DOHH2 (cell line): ENCODE measurements around the gene NOMO2.
"Not testable (repeated sequence)": the region's sequence is repeated elsewhere in the genome, so short reads cannot be mapped to it uniquely, and the experiment has no call there.

Experiments
- H3F3A ChIP-seq: fragments of 200-600 bp; sonication (generic), shearing (Covaris generic); 2 replicates; pipeline ENCODE4 v1.6.0; 2016; ENCODE audit warnings: antibody characterized with exemption, mild to moderate bottlenecking; ENCODE audit not compliant: control insufficient read depth, insufficient read depth
- H3K27ac ChIP-seq: fragments of 200-600 bp; sonication (generic); 2 replicates; pipeline ENCODE4 v1.5.1; 2014; ENCODE audit warnings: low read depth, mild to moderate bottlenecking, low read length, moderate library complexity
- H3K27me3 ChIP-seq: fragments of 200-600 bp; sonication (generic); 2 replicates; pipeline ENCODE4 v1.6.1; 2014; ENCODE audit warnings: mild to moderate bottlenecking, low read length, mixed read lengths; ENCODE audit not compliant: control insufficient read depth
- H3K36me3 ChIP-seq: fragments of 200-600 bp; sonication (generic); 2 replicates; pipeline ENCODE4 v1.6.1; 2014; ENCODE audit warnings: mild to moderate bottlenecking, low read length, moderate library complexity, mixed read lengths; ENCODE audit not compliant: control insufficient read depth
- H3K4me1 ChIP-seq: fragments of 200-600 bp; sonication (generic); 2 replicates; pipeline ENCODE4 v1.6.1; 2014; ENCODE audit warnings: mild to moderate bottlenecking, low read length, mixed read lengths; ENCODE audit not compliant: control insufficient read depth
- H3K4me2 ChIP-seq: fragments of 200-600 bp; sonication (generic); 2 replicates; pipeline ENCODE4 v1.6.0; 2014; ENCODE audit warnings: mild to moderate bottlenecking, low read length, moderate library complexity
- H3K4me3 ChIP-seq: fragments of 200-600 bp; sonication (generic); 2 replicates; pipeline ENCODE4 v1.5.1; 2014; ENCODE audit warnings: mild to moderate bottlenecking, low read length, mixed read lengths
- H3K79me2 ChIP-seq: fragments of 200-600 bp; sonication (generic); 2 replicates; pipeline ENCODE4 v1.6.1; 2014; ENCODE audit warnings: mild to moderate bottlenecking, low read length, mixed read lengths; ENCODE audit not compliant: control insufficient read depth
- H3K9me2 ChIP-seq: fragments of 200-600 bp; sonication (generic); replicated peaks from 2 replicates; pipeline ENCODE4 v1.6.1; 2014; ENCODE audit warnings: mild to moderate bottlenecking, low read length, mixed read lengths; ENCODE audit not compliant: control insufficient read depth
- H3K9me3 ChIP-seq: fragments of 200-600 bp; sonication (generic); 2 replicates; pipeline ENCODE4 v1.6.1; 2014; ENCODE audit warnings: antibody characterized with exemption, low read length, mixed read lengths; ENCODE audit not compliant: control insufficient read depth, insufficient read depth
- H4K20me1 ChIP-seq: fragments of 200-600 bp; sonication (generic); 2 replicates; pipeline ENCODE4 v1.6.0; 2014; ENCODE audit warnings: low read depth, mild to moderate bottlenecking, antibody characterized with exemption, low read length, moderate library complexity; ENCODE audit not compliant: control insufficient read depth, insufficient read depth

NOMO2 gene

DNA sequence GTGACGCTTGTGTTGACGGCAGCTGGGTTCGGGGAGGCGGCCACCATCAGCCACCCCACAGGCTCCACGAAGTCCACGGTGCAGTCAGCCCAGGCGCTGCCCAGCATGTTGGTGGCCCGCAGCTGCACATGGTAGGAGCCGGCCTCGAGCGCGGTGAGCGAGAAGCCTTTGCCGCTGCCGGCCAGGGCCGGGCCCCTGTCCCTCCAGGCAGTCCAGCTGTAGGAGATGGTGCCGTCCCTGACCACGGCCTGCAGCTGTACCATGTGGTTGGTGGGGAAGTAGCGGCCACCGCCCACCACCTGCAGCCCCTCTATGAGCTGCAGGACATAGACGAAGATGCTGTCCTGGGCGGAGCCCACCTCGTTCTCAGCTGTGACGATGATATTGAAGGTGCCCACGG, 175.4 kb downstream of the NOMO2 start:
- not testable (repeated sequence) for H3K27me3 ChIP-seq, H3F3A ChIP-seq, H3K4me3 ChIP-seq, H4K20me1 ChIP-seq, H3K27ac ChIP-seq, H3K36me3 ChIP-seq, H3K4me2 ChIP-seq, H3K4me1 ChIP-seq, H3K9me2 ChIP-seq, H3K9me3 ChIP-seq, H3K79me2 ChIP-seq

DNA sequence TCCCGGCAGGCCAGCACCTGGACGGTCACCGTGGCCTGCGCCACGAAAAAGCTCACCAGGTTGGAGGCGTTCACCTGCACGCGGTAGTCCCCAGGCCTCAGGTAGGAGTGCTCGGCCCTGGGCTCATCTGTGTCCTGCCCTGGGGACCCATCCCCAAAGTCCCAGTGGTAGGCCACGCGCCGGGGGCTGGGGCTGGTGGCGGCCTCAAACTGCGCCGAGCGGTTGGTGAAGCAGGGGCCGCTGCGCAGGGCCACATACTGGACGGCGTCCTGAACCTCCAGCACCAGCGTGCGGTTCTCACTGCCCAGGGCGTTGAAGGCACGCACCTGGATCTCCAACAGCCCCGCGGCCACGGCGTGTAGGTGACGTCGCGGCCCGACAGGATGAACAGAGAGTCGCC, 176.6 kb downstream of the NOMO2 start:
- H4K20me1 ChIP-seq, H3K4me3 ChIP-seq, H3K27me3 ChIP-seq, H3K36me3 ChIP-seq, H3K4me1 ChIP-seq, H3K9me2 ChIP-seq, H3K9me3 ChIP-seq, H3K79me2 ChIP-seq, H3F3A ChIP-seq, H3K4me2 ChIP-seq, H3K27ac ChIP-seq: not testable (repeated sequence)

DNA sequence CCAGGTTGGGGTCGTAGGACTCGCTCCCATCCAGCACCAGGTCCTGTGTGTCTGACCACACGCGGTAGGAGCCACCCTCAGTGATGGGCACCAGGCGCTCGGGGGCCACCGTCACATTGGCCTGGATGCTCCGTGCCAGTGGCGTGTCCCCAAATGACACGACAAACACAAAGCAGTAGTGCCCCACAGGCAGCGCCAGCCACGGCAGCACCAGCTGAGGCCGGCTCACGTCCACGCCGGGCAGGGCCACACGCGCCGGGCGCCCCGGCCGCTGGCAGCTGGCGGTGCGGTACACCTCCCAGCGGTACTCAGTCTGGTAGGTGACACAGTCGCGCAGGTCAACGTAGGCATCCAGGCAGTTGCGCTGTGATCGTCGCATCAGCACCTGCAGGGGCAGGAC, 177.0 kb downstream of the NOMO2 start:
- not testable (repeated sequence) for H3K4me1 ChIP-seq, H3K4me3 ChIP-seq, H3K4me2 ChIP-seq, H3K9me2 ChIP-seq, H3K36me3 ChIP-seq, H4K20me1 ChIP-seq, H3F3A ChIP-seq, H3K9me3 ChIP-seq, H3K79me2 ChIP-seq, H3K27ac ChIP-seq, H3K27me3 ChIP-seq

DNA sequence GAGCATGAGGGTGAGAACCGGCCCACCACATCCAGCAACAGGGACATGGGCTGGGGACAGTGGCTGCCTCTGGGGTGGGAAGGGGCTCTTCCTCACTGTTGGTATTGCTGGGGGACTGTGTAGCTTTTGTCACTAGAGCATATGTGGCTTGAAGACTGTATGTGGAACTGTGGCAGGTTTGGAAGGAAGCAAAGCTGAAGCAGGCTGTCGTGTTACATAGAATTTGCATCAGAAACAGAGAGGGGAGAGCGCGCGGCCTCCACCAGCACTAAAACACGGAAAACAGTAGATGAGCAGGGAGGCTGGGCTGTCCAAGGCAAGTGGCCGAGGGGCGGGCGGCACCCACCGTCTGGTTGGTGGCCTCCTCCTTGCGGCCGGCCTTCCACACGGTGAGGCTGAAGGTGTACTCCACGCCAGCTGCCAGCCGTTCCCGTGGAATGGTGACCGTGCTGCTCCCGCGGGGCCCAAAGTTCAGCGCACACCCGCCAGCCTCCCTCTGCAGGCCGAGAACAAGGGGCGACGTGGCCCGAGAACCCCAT, 177.7 kb downstream of the NOMO2 start:
- not testable (repeated sequence) for H3K36me3 ChIP-seq, H3K4me1 ChIP-seq, H3F3A ChIP-seq, H3K27ac ChIP-seq, H3K79me2 ChIP-seq, H4K20me1 ChIP-seq, H3K4me2 ChIP-seq, H3K4me3 ChIP-seq, H3K27me3 ChIP-seq, H3K9me3 ChIP-seq, H3K9me2 ChIP-seq

DNA sequence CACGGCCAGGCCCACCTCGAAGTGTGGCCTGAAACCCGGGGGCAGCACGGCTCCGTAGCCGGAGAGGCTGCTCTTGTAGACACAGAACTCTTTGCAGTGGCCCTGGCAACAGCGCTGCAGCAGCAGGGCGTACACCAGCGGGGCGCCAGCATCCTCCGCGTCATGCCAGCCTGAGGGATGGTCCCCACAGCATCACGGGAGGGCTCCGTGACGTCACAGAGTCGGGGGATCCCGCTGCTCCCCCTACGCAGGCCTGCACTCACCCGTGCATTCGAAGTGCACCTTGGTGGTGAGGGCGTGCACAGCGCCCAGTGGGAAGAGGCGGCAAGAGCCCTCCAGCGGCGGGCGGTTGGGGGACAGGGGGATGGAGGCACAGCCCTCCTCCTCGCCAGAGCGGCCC, 179.2 kb downstream of the NOMO2 start:
- not testable (repeated sequence) for H3K4me3 ChIP-seq, H3K27me3 ChIP-seq, H3K27ac ChIP-seq, H3F3A ChIP-seq, H3K9me2 ChIP-seq, H4K20me1 ChIP-seq, H3K79me2 ChIP-seq, H3K9me3 ChIP-seq, H3K4me1 ChIP-seq, H3K4me2 ChIP-seq, H3K36me3 ChIP-seq
